Gastroesophageal sphincter (tissue), 3 donors: ENCODE results near the gene PIGBOS1.

Experiments used
- POLR2A ChIP-seq, 2 donors: fragments of 450-650 bp; IDR thresholded peaks; one replicate each; pipeline ENCODE4 v1.6.1; 2017; ENCODE audit warnings: antibody characterized with exemption in 2 of 2, mild to moderate bottlenecking in 2 of 2, moderate library complexity in 1 of 2
- POLR2AphosphoS5 ChIP-seq: sonication (generic); formaldehyde crosslinking; IDR thresholded peaks from one replicate; pipeline ENCODE4 v1.6.1; 2017; ENCODE audit warnings: antibody characterized with exemption
- TF ChIP-seq, protein P1 (sequence below), 4 experiments: fragments of 200-600 bp in 2 of 4; fragments of 450-650 bp in 2 of 4; sonication (generic) in 1 of 4; IDR thresholded peaks; one replicate each; pipeline ENCODE4 v1.5.1; 2017 to 2019; ENCODE audit warnings: antibody characterized with exemption in 4 of 4, mild to moderate bottlenecking in 2 of 4, moderate library complexity in 2 of 4

DNA sequence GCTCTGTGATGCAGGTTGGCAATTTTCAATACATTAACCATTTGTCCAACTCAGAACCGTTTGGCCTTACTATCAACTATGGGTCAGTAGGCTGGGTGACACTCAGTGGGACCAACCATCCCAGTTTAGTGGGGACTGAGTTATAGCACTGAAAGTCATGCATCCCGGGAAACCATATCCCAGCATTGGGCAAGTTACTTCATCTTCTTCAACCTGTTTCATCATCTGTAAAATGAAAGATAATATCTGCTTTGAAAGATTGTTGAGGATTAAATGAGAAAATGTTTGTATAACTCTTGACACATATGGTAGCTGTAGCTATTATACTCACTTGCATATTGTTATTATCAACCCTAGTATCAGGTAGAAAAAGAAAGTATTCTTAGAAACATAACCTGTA lies 41.2 kb downstream of the PIGBOS1 start:
- TF ChIP-seq POLR2AphosphoS5 (no peak), POLR2A (IDR thresholded peaks at IDR 0.05) (no peak)
- TF ChIP-seq, protein P1, sequence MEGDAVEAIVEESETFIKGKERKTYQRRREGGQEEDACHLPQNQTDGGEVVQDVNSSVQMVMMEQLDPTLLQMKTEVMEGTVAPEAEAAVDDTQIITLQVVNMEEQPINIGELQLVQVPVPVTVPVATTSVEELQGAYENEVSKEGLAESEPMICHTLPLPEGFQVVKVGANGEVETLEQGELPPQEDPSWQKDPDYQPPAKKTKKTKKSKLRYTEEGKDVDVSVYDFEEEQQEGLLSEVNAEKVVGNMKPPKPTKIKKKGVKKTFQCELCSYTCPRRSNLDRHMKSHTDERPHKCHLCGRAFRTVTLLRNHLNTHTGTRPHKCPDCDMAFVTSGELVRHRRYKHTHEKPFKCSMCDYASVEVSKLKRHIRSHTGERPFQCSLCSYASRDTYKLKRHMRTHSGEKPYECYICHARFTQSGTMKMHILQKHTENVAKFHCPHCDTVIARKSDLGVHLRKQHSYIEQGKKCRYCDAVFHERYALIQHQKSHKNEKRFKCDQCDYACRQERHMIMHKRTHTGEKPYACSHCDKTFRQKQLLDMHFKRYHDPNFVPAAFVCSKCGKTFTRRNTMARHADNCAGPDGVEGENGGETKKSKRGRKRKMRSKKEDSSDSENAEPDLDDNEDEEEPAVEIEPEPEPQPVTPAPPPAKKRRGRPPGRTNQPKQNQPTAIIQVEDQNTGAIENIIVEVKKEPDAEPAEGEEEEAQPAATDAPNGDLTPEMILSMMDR (IDR thresholded peaks at IDR 0.05) = no peak
